ENCODE measurements around the gene SLC44A5. TPM values are rescaled to one million over a fixed set of nuclear protein-coding genes. Genes with fewer than 3 reads are reported as not detected.

The SLC44A5 gene
- total and polyA plus RNA-seq, 2 experiments from 2014 or later, result 3.3 to 11.7 TPM

DNA sequence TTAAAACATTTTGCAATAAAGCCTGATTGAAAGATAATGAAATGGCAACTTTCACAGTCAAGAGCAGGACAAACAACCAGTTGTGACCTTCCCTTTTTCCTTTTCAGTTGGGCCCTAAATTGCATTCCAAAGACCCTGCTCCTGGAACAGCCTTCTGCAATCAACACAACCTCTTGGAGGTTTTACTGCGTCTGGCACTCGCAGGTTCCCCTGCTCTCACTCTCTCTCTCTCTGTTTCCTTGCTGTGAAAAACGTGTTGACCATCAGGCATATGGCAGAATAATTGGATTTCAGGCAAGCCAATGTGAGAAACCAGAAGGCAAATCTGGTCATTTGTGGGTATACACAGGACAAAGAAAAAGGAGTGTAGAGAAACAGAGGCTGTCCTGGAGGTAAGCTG lies 23.2 kb downstream of the SLC44A5 start (continued):
- no peak for TF ChIP-seq CREB1 (CRISPR knock-in tag; IDR thresholded peaks at IDR 0.05; ENCODE audit: low read depth)
- no peak for TF ChIP-seq JUNB (IDR thresholded peaks at IDR 0.05; ENCODE audit: unreplicated experiment)
- no peak for TF ChIP-seq EZH2 (IDR thresholded peaks at IDR 0.05; ENCODE audit: low read depth, unreplicated experiment)
- TF ChIP-seq ETS1 (IDR thresholded peaks at IDR 0.05), result no peak
- TF ChIP-seq EZH2phosphoT487 (IDR thresholded peaks at IDR 0.05; ENCODE audit: unreplicated experiment), result no peak

- Histone ChIP-seq H3K4me2 (no peak overlapping the region), H3K4me3 (no peak overlapping the region), H3F3A (replicated peaks; ENCODE audit: low read depth) (no peaks in the 10 kb centered on the region), H3K27me3 (ENCODE audit: insufficient read depth) (no peaks in the 10 kb centered on the region), H2AFZ (no peak overlapping the region), H4K20me1 (replicated peaks; ENCODE audit: insufficient read depth) (no peaks in the 10 kb centered on the region), H3K79me2 (replicated peaks; ENCODE audit: insufficient read depth) (no peaks in the 10 kb centered on the region), H3K36me3 (ENCODE audit: insufficient read depth) (no peaks in the 10 kb centered on the region), H3K9me2 (ENCODE audit: insufficient read depth) (no peaks in the 10 kb centered on the region), H3K4me1 (ENCODE audit: insufficient read depth) (peaks cover 3% of the 10 kb centered on the region; the same call in 1 of the 2 replicates), H3K27ac (ENCODE audit: low read depth) (no peak overlapping the region)
- H3K4me3 Mint-ChIP-seq, result no peak overlapping the region
- DNase-seq (ENCODE audit: low spot score), result no peak
- no peak for ATAC-seq
- no peaks in the 10 kb centered on the region for H3K27me3 Mint-ChIP-seq (ENCODE audit: insufficient read depth, low read depth, poor library complexity)
- peaks cover 10% of the 10 kb centered on the region; the same call in 2 of the 3 replicates for H3K4me1 Mint-ChIP-seq
- no peaks in the 10 kb centered on the region for H3K36me3 Mint-ChIP-seq (ENCODE audit: low read depth)
- peak overlapping the region; percentile 20; the same call in 1 of the 2 replicates for H3K27ac Mint-ChIP-seq
- H3K9me3 Mint-ChIP-seq, result no peaks in the 10 kb centered on the region; the same call in 2 of the 3 replicates
- no peak for TF ChIP-seq ZNF114 (CRISPR knock-in tag; IDR thresholded peaks at IDR 0.05)
- no peak for TF ChIP-seq NANOG (IDR thresholded peaks at IDR 0.05; ENCODE audit: borderline replicate concordance)
- TF ChIP-seq ETS1 (IDR thresholded peaks at IDR 0.05), result no peak
- TF ChIP-seq, protein P1, sequence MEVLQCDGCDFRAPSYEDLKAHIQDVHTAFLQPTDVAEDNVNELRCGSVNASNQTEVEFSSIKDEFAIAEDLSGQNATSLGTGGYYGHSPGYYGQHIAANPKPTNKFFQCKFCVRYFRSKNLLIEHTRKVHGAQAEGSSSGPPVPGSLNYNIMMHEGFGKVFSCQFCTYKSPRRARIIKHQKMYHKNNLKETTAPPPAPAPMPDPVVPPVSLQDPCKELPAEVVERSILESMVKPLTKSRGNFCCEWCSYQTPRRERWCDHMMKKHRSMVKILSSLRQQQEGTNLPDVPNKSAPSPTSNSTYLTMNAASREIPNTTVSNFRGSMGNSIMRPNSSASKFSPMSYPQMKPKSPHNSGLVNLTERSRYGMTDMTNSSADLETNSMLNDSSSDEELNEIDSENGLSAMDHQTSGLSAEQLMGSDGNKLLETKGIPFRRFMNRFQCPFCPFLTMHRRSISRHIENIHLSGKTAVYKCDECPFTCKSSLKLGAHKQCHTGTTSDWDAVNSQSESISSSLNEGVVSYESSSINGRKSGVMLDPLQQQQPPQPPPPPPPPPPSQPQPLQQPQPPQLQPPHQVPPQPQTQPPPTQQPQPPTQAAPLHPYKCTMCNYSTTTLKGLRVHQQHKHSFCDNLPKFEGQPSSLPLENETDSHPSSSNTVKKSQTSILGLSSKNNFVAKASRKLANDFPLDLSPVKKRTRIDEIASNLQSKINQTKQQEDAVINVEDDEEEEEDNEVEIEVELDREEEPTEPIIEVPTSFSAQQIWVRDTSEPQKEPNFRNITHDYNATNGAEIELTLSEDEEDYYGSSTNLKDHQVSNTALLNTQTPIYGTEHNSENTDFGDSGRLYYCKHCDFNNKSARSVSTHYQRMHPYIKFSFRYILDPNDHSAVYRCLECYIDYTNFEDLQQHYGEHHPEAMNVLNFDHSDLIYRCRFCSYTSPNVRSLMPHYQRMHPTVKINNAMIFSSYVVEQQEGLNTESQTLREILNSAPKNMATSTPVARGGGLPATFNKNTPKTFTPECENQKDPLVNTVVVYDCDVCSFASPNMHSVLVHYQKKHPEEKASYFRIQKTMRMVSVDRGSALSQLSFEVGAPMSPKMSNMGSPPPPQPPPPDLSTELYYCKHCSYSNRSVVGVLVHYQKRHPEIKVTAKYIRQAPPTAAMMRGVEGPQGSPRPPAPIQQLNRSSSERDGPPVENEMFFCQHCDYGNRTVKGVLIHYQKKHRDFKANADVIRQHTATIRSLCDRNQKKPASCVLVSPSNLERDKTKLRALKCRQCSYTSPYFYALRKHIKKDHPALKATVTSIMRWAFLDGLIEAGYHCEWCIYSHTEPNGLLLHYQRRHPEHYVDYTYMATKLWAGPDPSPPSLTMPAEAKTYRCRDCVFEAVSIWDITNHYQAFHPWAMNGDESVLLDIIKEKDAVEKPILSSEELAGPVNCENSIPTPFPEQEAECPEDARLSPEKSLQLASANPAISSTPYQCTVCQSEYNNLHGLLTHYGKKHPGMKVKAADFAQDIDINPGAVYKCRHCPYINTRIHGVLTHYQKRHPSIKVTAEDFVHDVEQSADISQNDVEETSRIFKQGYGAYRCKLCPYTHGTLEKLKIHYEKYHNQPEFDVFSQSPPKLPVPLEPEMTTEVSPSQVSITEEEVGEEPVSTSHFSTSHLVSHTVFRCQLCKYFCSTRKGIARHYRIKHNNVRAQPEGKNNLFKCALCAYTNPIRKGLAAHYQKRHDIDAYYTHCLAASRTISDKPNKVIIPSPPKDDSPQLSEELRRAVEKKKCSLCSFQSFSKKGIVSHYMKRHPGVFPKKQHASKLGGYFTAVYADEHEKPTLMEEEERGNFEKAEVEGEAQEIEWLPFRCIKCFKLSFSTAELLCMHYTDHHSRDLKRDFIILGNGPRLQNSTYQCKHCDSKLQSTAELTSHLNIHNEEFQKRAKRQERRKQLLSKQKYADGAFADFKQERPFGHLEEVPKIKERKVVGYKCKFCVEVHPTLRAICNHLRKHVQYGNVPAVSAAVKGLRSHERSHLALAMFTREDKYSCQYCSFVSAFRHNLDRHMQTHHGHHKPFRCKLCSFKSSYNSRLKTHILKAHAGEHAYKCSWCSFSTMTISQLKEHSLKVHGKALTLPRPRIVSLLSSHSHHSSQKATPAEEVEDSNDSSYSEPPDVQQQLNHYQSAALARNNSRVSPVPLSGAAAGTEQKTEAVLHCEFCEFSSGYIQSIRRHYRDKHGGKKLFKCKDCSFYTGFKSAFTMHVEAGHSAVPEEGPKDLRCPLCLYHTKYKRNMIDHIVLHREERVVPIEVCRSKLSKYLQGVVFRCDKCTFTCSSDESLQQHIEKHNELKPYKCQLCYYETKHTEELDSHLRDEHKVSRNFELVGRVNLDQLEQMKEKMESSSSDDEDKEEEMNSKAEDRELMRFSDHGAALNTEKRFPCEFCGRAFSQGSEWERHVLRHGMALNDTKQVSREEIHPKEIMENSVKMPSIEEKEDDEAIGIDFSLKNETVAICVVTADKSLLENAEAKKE (CRISPR knock-in tag; IDR thresholded peaks at IDR 0.05), result no peak
- no peak for TF ChIP-seq EZH2 (IDR thresholded peaks at IDR 0.05; ENCODE audit: low read depth, unreplicated experiment)
- TF ChIP-seq POLR2AphosphoS5 (IDR thresholded peaks at IDR 0.05; ENCODE audit: low read depth), result no peak
- TF ChIP-seq STAT1 (IDR thresholded peaks at IDR 0.05; ENCODE audit: unreplicated experiment), result no peak
- TF ChIP-seq ZNF331 (CRISPR knock-in tag; IDR thresholded peaks at IDR 0.05; ENCODE audit: low read depth), result no peak
- no peak for TF ChIP-seq EZH2phosphoT487 (IDR thresholded peaks at IDR 0.05; ENCODE audit: unreplicated experiment)
- no peak for TF ChIP-seq CREB1 (CRISPR knock-in tag; IDR thresholded peaks at IDR 0.05; ENCODE audit: low read depth)
- TF ChIP-seq REST (IDR thresholded peaks at IDR 0.05; ENCODE audit: unreplicated experiment), result no peak
- no peak for TF ChIP-seq JUNB (IDR thresholded peaks at IDR 0.05; ENCODE audit: unreplicated experiment)
Observed at GRCh38 chr1:75583282-75583681, 27.6 kb downstream of the SLC44A5 start.
